ENCODE measurements around the gene PPP6R3. TPM values are rescaled to one million over a fixed set of nuclear protein-coding genes. Genes with fewer than 3 reads are reported as not detected.

PPP6R3 gene
- total and polyA plus RNA-seq, 11 donors = 23.2 to 93.8 (median 81.2) TPM

- TF ChIP-seq POLR2A (IDR thresholded peaks at IDR 0.05) (no peak), CTCF (IDR thresholded peaks at IDR 0.05) (no peak)
- 68 to 77% (median 71%) methylated on average over 5 of the region's 5 CpGs for WGBS, 4 donors
- H3K4me1 ChIP-seq = peaks cover 0 to 31% (median 11%) of the 10 kb centered on the region in 12 donors
- no peak overlapping the region for H3K4me3 ChIP-seq
- ATAC-seq (no peak), DNase-seq (no peak)
- H3K36me3 ChIP-seq = peaks cover 0 to 59% (median 43%) of the 10 kb centered on the region in 9 donors
- no peak overlapping the region for H3K27ac ChIP-seq
- no peaks in the 10 kb centered on the region for H3K27me3 ChIP-seq
- intact Hi-C loops (cut with DNase I) = no loop called here
- no peaks in the 10 kb centered on the region for H3K9me3 ChIP-seq
These were observed 56.7 kb downstream of the PPP6R3 start for GRCh38 chr11:68517121-68517741.

GRCh38 chr11:68518191-68518590 is 57.6 kb downstream of the PPP6R3 start:
- ATAC-seq = no peak
- no peak for TF ChIP-seq POLR2A (IDR thresholded peaks at IDR 0.05)
- H3K4me1 ChIP-seq = peaks cover 0 to 33% (median 11%) of the 10 kb centered on the region in 12 donors
- WGBS, 4 donors = 34 to 57% (median 51%) methylated on average over 1 of the region's 1 CpG
- intact Hi-C loops (cut with DNase I) = no loop called here
- H3K27me3 ChIP-seq = no peaks in the 10 kb centered on the region
- H3K9me3 ChIP-seq = no peaks in the 10 kb centered on the region
- peaks cover 0 to 65% (median 47%) of the 10 kb centered on the region in 9 donors for H3K36me3 ChIP-seq
- DNase-seq = no peak
- H3K4me3 ChIP-seq = no peak overlapping the region
- H3K27ac ChIP-seq = no peak overlapping the region

GRCh38 chr11:68521969-68522652 is 61.6 kb downstream of the PPP6R3 start:
- DNase-seq (no peak), ATAC-seq (no peak)
- TF ChIP-seq POLR2A (IDR thresholded peaks at IDR 0.05) (no peak), CTCF (IDR thresholded peaks at IDR 0.05) (no peak)
- Histone ChIP-seq H3K4me1 (peaks cover 0 to 63% (median 32%) of the 10 kb centered on the region in 12 donors), H3K36me3 (peaks cover 0 to 71% (median 66%) of the 10 kb centered on the region in 9 donors), H3K4me3 (no peak overlapping the region), H3K9me3 (no peaks in the 10 kb centered on the region), H3K27ac (no peak overlapping the region), H3K27me3 (no peaks in the 10 kb centered on the region)
- intact Hi-C loops (cut with DNase I) = loop anchor here in 2 of 10 donors (10.0 kb wide), 1 partner anchor 57 kb away; the partner anchor contains the start of gene PPP6R3 (in 2 of the 2)
- 75 to 86% (median 79%) methylated on average over 4 of the region's 4 CpGs for WGBS, 4 donors

GRCh38 chr11:68523033-68523432 is 62.5 kb downstream of the PPP6R3 start:
- Histone ChIP-seq H3K36me3 (peaks cover 0 to 80% (median 75%) of the 10 kb centered on the region in 9 donors), H3K4me3 (no peak overlapping the region), H3K27ac (peak overlapping the region in 3 of 12 donors; percentile 54 to 67 (median 57)), H3K27me3 (no peaks in the 10 kb centered on the region), H3K9me3 (no peaks in the 10 kb centered on the region), H3K4me1 (peaks cover 0 to 67% (median 34%) of the 10 kb centered on the region in 12 donors)
- intact Hi-C loops (cut with DNase I) = loop anchor here in 2 of 10 donors (10.0 kb wide), 1 partner anchor 58 kb away; the partner anchor contains the start of gene PPP6R3 (in 2 of the 2)
- WGBS, 4 donors = 90 to 96% (median 95%) methylated on average over 4 of the region's 4 CpGs
- no peak for TF ChIP-seq CTCF (IDR thresholded peaks at IDR 0.05)
- no peak for TF ChIP-seq POLR2A (IDR thresholded peaks at IDR 0.05)
- ATAC-seq (no peak), DNase-seq (no peak)

All from heart left ventricle (tissue), 16 donors.